GM18858 (cell line): ENCODE data around the gene CTDSPL.
"Not testable (repeated sequence)": the region's sequence is repeated elsewhere in the genome, so short reads cannot be mapped to it uniquely, and the experiment has no call there.

Experiments
- ATAC-seq: cut with Tn5 transposase; IDR thresholded peaks from one replicate; pipeline ENCODE4 v1.9.1; 2021; ENCODE audit not compliant: unreplicated experiment

CTDSPL gene, protein sequence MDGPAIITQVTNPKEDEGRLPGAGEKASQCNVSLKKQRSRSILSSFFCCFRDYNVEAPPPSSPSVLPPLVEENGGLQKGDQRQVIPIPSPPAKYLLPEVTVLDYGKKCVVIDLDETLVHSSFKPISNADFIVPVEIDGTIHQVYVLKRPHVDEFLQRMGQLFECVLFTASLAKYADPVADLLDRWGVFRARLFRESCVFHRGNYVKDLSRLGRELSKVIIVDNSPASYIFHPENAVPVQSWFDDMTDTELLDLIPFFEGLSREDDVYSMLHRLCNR

DNA sequence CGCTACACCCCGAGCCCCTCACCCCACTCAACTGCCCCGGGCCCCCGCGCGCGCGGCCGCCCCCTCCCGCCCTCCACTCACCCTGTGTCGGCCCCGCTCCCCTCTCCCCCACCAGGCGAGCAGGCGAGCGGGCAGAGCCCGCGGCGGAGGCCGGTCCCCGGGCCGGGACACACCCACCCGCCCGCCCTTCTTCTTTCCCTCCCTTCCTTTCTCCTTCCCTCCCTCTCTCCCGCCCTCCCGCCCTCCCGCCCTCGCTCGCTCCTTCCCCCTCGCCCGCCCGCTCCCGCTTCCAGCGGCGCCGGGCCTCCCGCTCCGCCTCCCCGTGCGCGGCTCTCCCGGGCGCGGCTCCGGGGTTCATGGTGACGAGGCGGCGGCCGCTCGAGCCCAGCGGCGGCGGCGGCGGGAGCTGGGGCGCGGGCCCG is at the start of gene CTDSPL:
CTDSPL (plus strand) TSS at position 261 of the 422 bp plus-strand sequence. CDS start 320 bp downstream, outside the sequence.
- ATAC-seq, result no peak

DNA sequence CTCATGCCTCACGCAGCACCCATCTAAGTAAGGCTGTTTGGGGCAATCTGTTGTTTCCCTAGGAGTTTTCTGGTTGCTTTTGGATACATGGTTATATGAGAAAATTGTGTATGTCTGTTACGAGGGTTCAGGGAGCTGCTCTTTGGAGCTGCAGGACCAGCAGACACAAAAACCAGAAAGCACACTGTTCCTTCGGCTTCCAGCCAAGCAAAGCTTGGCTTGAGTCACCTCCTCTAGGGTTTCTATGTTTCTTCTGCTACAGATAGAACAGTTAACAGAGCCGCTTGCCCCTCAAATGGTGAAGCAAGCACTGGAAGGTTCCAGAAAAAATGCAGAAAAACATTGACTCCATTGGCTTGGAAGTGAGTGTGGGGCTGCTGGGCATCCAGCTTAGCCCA is 49.2 kb upstream of the CTDSPL start:
- ATAC-seq, result no peak

DNA sequence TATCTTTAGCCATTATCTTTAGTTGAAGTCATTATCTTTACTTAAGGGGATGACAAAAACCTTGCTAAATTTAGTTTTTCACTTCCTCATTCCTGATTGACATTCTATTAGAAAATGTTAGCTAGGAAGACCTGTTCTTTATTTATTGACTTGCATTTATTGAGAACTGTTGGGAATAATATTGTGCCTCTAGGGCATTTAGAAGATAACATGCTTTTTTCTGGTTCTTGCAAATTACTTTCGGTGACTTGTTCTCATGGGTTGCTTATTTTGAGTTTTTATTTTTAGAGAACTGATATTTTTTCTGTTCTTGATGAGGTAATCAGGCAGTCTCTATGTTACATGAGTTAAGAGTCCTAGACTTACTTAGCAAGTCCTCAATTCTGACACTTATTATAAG is 48.3 kb upstream of the CTDSPL start:
- no peak for ATAC-seq

DNA sequence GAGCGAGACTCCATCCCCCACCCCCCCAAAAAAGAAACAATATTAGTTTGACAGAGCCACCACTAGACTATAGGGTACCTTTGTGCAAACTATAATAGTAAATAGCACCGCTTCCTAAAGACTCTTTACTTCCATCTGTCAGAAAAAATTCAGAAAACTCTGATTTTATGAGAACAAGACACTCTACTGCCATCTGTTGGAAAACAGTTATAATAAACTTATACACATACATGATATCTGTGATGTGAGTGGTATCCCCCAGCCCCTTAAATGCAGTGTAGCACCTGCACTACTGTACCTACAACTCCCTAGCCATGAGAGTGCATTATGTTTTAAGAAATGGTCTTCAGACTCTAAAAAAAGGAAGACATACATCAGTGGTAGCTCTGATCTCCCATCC is 47.1 kb upstream of the CTDSPL start:
- ATAC-seq, result no peak

DNA sequence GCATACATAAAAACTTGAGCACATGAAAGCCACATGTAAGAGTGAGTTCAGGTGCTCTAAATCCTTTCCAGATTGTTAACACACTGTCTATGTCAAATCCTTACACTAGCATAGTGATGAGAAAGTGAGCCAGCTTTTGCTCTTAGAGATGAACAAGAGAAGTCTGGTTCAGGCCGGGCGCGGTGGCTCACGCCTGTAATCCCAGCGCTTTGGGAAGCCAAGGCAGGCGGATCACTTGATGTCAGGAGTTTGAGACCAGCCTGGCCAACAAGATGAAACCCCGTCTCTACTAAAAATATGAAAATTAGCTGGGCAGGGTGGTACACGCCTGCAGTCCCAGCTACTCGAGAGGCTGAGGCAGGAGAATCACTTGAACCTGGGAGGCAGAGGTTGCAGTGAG is 46.5 kb upstream of the CTDSPL start:
- ATAC-seq, result not testable (repeated sequence)

DNA sequence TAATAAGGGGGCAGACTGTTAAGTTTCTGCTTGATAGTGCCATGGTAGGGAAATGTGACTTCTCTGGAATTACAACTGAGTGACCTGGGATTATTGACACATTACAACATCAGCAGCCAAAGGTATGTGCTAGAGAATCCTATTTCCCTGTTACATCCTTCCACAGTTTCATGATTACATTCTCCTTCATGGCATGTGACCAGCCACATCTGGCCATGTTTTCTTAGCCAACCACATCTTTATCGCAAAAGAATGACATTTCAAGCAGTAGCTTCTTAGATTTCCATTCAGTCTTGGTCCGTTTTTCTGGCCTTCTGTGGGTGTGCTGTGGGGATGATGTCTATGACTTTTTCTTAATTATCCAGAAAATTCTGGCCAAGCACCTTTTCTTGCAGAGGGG is 45.4 kb upstream of the CTDSPL start:
- no peak for ATAC-seq

DNA sequence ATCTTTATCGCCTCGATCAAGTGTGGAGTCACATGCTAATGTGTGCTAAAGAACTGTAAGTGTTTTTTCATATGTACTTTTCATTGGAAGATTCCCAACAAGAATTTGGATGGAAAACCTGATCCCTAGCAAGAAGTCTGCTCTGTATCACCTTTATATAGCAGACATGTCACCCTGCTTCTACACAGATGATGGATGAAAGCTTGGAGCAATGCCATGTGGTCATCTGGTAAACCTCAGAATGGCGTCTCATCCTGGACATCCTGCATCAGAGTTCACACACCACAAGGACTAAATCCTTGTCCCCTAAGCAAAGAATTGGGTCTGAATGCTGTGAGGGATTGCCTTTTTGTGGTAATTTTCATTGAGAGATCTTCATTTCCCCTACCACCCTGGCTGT is 42.1 kb upstream of the CTDSPL start:
- ATAC-seq, result no peak

DNA sequence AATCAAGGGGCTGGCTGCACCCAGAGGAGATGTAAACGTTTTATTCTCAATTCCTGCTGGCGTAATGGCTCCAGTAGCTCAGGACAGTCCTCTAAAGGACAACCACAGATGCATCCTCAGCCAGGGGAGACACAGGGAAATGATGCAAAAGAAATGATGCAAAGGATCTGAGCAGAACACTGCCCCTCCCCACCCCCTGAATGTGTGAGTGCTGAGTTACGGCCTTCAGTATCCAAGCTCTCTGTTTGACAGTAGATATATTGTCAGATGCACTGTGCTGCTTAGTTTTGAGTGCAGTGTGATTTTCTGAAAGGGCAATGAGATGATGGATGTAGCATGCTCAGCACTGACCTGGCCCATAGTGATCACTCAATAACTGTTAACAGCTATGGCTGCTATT is 41.4 kb upstream of the CTDSPL start:
- ATAC-seq, result no peak

DNA sequence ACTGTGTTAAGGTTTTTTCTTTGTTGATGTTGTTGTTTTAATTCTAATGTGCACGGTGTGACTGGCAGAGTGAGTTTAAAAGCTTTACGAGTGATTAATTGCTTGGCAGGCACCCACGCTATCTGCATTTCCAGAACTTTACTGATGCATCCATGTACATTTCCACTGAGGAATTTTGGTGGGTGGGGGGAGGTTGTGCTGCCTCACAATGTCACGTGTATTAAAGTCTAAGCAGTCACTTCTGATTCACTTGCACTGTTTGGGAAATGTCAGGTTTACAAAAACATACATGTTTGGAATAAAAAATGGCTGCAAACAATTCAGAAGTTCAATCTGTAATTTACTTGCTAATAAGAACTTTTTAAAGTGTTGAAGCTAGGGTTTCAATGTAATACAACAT is 38.5 kb upstream of the CTDSPL start:
- no peak for ATAC-seq

DNA sequence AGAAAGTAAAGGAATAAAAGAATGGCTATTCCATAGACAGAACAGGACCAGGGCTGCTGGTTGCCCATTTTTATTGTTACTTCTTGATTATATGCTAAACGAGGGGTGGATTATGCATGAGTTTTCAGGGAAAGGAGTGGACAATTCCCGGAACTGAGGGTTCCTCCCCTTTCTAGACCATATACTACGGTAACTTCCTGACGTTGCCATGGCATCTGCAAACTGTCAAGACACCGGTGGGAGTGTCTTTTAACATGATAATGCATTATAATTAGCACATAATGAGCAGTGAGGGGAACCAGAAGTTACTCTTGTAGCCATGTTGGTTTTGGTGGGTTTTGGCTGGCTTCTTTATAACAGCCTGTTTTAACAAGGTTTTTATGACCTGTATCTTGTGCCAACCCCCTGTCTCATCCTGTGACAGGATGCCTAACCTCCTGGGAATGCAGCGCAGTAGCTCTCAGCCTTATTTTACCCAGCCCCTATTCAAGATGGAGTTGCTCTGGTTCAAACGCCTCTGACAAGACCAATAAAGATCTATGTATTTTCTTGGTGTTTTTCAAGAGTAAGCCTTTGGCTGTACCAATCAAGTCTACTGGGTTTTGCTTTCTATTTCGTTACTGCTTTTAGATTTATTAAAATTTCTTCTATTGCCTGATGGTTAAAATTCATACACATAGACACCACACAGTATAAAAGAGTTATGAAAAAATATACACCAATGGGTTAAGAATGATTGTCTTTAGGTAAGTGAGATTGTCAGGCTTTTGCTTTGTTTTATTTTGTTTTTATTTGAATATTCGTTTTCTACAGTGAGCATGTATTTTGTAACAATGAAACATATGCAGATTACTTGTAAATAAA is 37.4 kb upstream of the CTDSPL start:
- no peak for ATAC-seq

DNA sequence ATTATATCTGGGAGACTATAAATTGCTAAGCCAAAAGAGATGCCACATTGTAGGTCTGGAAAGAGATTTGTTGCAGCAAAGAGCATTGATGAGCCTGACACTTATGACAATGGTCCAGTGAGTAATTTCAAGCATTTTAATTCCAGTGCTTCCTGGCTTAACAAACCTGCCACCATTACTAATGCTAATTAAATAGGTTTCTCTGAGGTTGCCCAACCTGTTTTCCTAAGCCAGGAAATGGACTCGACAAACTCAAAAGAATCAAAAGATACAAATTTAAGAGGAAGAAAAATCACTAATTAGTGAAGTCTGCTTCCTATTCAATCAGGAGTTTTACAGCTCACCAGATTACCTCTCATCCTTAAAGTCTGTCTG is 36.7 kb upstream of the CTDSPL start:
- ATAC-seq, result no peak

DNA sequence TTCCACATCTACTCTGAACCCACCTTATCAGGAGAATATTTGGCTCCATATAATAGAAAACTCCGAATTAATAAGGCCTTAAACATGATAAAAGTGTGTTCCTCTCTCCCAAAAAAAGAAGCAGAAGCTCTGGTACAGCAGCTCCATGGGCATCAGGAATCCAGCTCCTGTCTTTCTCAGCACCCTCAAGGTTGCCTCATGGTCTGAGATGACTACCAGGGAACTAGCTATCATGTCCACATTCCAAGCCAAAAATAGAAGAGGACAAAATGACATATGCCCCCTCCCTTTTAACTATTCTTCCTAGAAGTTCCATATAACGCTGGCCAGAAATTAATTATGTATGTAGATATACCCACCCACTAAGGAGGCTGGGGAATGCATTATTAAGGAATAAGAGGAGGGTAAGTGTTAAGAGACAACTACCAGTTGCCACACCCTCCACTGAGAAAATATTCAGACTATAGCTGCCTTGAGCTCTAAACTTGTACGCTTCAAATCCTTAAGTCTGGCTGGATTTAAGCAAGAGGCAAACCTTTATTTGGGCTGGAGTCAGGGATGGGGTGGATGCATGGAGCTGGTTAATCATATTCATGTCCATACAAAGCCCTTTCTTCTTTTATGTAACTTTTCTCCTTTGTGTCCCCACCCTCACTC is 35.8 kb upstream of the CTDSPL start:
- no peak for ATAC-seq

DNA sequence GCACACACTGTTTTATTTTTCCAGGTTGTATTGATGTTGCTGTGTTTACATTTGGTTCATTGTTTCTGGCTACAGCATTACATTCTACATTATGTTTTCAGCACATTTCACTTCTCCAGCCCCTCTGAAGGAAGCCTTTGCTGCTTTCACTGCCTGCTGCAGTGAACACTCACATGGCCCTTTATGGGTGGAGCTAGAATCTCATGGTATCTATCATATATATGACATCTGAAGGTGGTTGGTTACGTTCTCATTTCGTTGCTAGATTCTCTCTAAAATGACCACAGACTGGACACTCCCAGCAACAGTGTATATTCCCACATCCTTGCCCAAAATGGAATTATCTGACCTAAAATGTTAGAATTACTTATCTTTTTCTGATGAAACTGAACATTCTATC is 35.2 kb upstream of the CTDSPL start:
- ATAC-seq, result no peak

DNA sequence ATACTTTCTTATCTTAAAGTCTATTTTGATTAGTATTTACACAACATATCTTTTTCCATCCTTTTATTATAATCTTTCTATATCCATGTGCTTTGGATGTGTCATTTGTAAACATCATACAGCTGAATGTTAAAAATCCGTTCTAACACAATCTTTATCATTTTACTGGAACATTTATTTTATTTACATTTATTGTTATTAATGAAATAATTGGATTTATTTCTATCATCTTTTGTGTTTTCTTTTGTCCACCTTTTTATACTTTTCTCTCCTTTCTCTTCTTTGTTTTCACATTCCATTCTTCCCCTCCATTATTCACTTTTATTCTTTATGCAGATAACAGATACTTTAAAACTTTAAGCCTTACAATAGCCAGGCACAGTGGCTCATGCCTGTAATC is 34.7 kb upstream of the CTDSPL start:
- ATAC-seq, result no peak

DNA sequence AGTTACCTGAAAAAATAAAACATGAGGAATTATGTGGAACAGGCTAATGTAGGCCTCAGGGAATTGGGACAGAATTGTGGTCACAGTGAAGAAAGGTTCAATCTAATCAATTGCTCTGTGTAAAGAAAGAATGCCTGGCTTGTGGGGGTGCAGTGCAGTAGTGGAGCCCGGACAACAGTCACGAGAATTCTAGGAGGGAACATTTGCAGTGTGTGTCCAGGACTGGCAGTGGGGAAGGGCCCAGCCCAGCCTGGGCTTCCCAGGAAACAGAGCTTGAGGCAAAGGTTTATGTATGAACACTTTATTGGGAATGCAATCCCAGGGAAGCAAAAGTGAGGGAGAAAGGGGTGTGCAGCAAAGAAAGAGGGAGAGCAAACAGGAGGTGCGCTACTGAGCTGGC is 29.2 kb upstream of the CTDSPL start:
- ATAC-seq, result no peak

DNA sequence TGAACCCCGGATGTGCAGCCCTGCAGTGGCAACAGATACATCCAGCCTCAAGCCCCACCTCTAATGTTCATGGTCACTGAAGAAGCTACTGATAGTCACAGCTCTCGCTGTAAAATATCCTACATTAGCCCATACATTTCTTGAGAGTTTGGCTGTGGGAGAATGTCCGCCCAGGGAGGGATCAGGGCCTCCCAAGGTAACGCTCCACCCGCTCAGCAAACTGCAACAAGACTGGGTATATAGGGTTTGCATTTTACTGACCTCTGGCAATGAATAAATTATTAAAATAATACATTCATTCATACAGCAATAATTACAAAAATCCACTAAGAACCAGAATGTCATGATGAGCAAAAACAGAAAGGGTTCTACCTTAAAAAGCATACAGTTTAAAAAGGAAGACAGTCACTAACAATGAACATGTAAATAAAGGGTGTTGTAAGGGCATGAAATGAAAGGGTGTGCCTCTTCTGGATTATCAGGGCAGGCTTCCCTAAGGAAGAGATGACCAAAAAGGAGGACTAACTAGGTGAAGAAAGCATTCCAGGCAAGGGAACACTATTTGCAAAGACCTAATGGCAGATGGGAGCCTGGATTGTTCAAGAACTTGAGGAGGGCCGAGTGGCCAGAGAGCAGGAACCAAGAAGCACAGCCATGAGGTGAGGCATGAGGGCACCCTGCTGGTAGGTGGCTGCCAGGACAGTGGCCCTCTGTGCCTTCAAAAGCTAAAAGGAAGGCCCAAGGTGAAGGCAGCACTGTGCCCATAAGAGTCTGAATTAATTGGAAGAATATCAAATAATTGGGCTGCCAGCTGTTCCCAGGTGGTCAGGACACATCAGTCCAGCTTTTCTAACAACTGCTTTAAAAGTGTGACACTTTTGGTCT is 28.1 kb upstream of the CTDSPL start:
- no peak for ATAC-seq

DNA sequence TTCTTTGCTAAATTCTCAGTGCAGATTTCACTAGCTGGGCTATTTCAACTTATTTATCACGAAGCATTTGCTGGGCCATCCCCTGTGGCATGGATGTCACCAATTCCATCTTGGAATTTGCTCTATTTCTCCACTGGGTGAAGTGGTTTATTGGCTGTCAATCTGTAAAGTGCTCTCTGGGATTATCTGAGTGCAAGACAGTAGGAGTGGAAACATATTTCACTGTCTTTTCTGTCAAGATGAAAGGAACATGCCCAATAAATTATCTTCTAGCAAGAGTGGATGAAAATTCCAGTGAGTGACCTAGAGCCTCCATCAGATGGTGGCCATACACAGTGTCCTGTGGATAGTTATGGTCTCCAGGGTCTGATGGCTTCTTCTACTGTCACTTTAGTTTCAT is 25.1 kb upstream of the CTDSPL start:
- ATAC-seq, result no peak

DNA sequence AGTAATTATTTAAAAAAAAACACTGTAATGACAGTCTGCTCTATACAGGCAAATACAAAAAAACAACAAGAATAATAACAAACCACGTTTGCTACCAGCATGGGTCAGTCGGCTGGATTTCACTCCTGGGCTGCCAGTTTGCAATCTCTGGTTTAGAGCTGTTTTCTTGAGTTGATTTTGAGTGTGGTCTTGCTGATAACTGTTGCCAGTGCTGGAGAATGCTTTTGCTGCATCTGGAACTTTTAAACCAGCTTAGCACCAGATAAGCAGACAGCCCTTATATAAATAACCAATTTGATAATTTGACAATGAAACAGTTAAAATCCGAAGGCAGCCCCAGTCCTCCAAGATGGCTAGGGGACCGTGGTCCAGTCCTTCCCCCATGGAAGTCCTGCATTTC is 14.0 kb upstream of the CTDSPL start:
- no peak for ATAC-seq

DNA sequence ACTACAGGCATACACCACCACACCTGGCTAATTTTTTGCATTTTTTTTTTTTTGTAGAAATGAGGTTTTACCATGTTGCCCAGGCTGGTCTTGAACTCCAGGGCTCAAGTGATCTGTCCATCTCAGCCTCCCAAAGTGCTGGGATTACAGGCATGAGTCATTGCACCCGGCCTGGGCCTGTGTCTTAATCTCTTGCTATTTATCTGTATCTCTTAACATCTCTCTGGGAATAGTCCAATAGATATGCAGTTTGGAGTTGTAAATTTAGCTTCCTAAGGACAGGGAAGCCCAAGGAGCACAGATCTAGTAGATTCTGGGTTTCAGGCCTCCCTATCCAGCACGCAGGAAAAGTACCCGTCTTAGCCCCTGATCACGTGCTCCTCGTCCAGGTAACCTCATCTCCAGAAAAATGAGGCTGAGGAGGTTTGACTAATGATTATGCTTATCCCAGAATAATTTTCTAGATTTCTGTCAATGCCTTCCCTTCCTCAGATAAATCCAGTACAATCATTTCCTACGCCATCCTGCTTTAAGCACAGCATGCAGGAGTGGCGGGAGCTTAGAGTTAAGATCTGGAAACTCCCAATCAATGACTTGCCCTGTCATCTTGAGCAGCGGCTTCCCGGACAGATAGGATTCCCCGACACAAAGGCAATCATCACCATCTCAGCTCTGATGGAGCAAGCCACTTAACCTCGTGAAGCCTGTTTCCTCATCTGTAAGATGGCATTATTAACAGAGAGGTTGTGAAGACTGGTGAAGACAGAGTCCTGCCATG is 12.3 kb upstream of the CTDSPL start:
- ATAC-seq, result no peak

DNA sequence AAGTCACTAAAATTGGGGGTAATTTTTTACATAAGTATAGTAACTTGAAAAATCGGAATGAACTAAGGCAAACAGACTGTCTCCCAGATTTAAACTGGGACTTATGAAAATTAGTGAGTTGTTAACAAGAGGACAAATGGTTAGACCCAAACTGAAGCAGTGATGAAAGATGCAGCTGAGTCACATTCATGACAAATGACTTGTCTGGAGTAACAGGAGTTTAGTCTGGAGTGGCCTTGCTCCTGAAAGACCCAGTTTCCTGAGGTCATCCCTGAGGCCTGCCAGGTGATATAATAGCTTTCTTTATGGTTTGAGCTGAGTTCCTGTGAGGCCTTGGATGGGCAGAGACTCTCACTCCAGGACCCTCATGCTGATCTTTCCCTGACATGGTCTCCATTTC is 9.6 kb upstream of the CTDSPL start:
- ATAC-seq, result no peak
